Kidney epithelial cell (primary cell): ENCODE data around the gene AOPEP. TPM values are rescaled to one million over a fixed set of nuclear protein-coding genes. Genes with fewer than 3 reads are reported as not detected.

ENCODE experiments used
- DNase-seq: peaks from one replicate; pipeline ENCODE4 v3.0.0-alpha.2; 2010; ENCODE audit warnings: low read depth
- H3K27me3 ChIP-seq: 2 replicates; pipeline ENCODE4 v1.6.0; 2011; ENCODE audit warnings: low read length; ENCODE audit not compliant: control insufficient read depth, insufficient read depth
- H3K36me3 ChIP-seq: 2 replicates; pipeline ENCODE4 v1.5.1; 2011; ENCODE audit warnings: low read length; ENCODE audit not compliant: control insufficient read depth, insufficient read depth
- H3K4me3 ChIP-seq: 2 replicates; pipeline ENCODE4 v1.5.1; 2011; ENCODE audit warnings: low read depth, mild to moderate bottlenecking, control low read depth, low read length
- CTCF ChIP-seq: IDR thresholded peaks from 2 replicates; pipeline ENCODE4 v1.5.1; 2011; ENCODE audit warnings: mild to moderate bottlenecking, moderate library complexity, low read length, control low read depth, inconsistent platforms; ENCODE audit not compliant: insufficient read depth, poor library complexity, severe bottlenecking
- total RNA-seq: library from RNA; depleted of rRNA; stranded (reverse); fragments of >200 nt; gene quantifications from 2 replicates; pipeline ENCODE4 v1.2.3, GENCODE V29; 2015

AOPEP gene
- total RNA-seq: 17.4 and 28.2 TPM in 2 replicates

GRCh38 chr9:94726495-94727191 is at the start of gene AOPEP:
Gene AOPEP, plus strand, starts transcription at chr9:94726699. Its CDS starts 33,085 bp downstream, at chr9:94759784.
- Histone ChIP-seq H3K36me3 (no peaks in the 10 kb centered on the region), H3K27me3 (no peaks in the 10 kb centered on the region), H3K4me3 (peak within 1 kb of the TSS; percentile 53)
- no peak for TF ChIP-seq CTCF
- DNase-seq: peak; percentile 74

- no peak for DNase-seq
- TF ChIP-seq CTCF: no peak
- Histone ChIP-seq H3K27me3 (no peaks in the 10 kb centered on the region), H3K36me3 (no peaks in the 10 kb centered on the region), H3K4me3 (no peak overlapping the region)
Measured at GRCh38 chr9:94677929-94678328, 48.6 kb upstream of the AOPEP start.

- TF ChIP-seq CTCF: no peak
Measured at GRCh38 chr9:94679587-94679986, 46.9 kb upstream of the AOPEP start.

GRCh38 chr9:94680020-94680419 is 46.5 kb upstream of the AOPEP start:
- H3K36me3 ChIP-seq: no peaks in the 10 kb centered on the region
- TF ChIP-seq CTCF: no peak
- no peaks in the 10 kb centered on the region for H3K27me3 ChIP-seq
- H3K4me3 ChIP-seq: no peak overlapping the region
- no peak for DNase-seq

More at GRCh38 chr9:94679587-94679986, 46.9 kb upstream of the AOPEP start:
- H3K4me3 ChIP-seq: no peak overlapping the region
- DNase-seq: no peak
- H3K27me3 ChIP-seq: no peaks in the 10 kb centered on the region
- no peaks in the 10 kb centered on the region for H3K36me3 ChIP-seq

- DNase-seq: no peak
- H3K27me3 ChIP-seq: no peaks in the 10 kb centered on the region
- no peaks in the 10 kb centered on the region for H3K36me3 ChIP-seq
- TF ChIP-seq CTCF: no peak
- no peak overlapping the region for H3K4me3 ChIP-seq
Measured at GRCh38 chr9:94680621-94681020, 45.9 kb upstream of the AOPEP start.

- H3K4me3 ChIP-seq: no peak overlapping the region
- peak; percentile 70 for TF ChIP-seq CTCF
- H3K36me3 ChIP-seq: no peaks in the 10 kb centered on the region
- no peaks in the 10 kb centered on the region for H3K27me3 ChIP-seq
- peak; percentile 31 for DNase-seq
Measured at GRCh38 chr9:94681508-94681907, 45.0 kb upstream of the AOPEP start.
